Measurements from ENCODE around the gene ELL2.

ELL2 gene

GRCh38 chr5:95984287-95984938 lies 22.8 kb upstream of the ELL2 start:
- Histone ChIP-seq H3K27ac (no peak overlapping the region), H3K4me3 (no peak overlapping the region)
- TF ChIP-seq CTCF (IDR thresholded peaks at IDR 0.05): no peak
- DNase-seq (ENCODE audit: low spot score): no peak

- TF ChIP-seq CTCF (IDR thresholded peaks at IDR 0.05): no peak
- H3K27ac ChIP-seq: no peak overlapping the region
- H3K4me3 ChIP-seq: no peak overlapping the region
These were observed 21.9 kb upstream of the ELL2 start for GRCh38 chr5:95983509-95983908.

GRCh38 chr5:95983080-95983479 lies 21.4 kb upstream of the ELL2 start:
- Histone ChIP-seq H3K27ac (no peak overlapping the region), H3K4me3 (no peak overlapping the region)
- DNase-seq (ENCODE audit: low spot score): no peak
- TF ChIP-seq CTCF (IDR thresholded peaks at IDR 0.05): no peak

More at GRCh38 chr5:95983509-95983908, 21.9 kb upstream of the ELL2 start:
- DNase-seq (ENCODE audit: low spot score): no peak

GRCh38 chr5:95976606-95977005 lies 15.0 kb upstream of the ELL2 start:
- H3K27ac ChIP-seq: no peak overlapping the region
- TF ChIP-seq CTCF (IDR thresholded peaks at IDR 0.05): no peak
- H3K4me3 ChIP-seq: no peak overlapping the region
- no peak for DNase-seq (ENCODE audit: low spot score)

GRCh38 chr5:95975703-95976102 lies 14.1 kb upstream of the ELL2 start:
- no peak overlapping the region for H3K27ac ChIP-seq
- TF ChIP-seq CTCF (IDR thresholded peaks at IDR 0.05): no peak

GRCh38 chr5:95973793-95974325 lies 12.2 kb upstream of the ELL2 start:
- TF ChIP-seq CTCF (IDR thresholded peaks at IDR 0.05): no peak
- Histone ChIP-seq H3K4me3 (no peak overlapping the region), H3K27ac (no peak overlapping the region)
- no peak for DNase-seq (ENCODE audit: low spot score)

More at GRCh38 chr5:95975703-95976102, 14.1 kb upstream of the ELL2 start:
- no peak overlapping the region for H3K4me3 ChIP-seq
- no peak for DNase-seq (ENCODE audit: low spot score)

- no peak for TF ChIP-seq CTCF (IDR thresholded peaks at IDR 0.05)
- H3K27ac ChIP-seq: no peak overlapping the region
- no peak overlapping the region for H3K4me3 ChIP-seq
- DNase-seq (ENCODE audit: low spot score): no peak
These were observed 10.5 kb upstream of the ELL2 start for GRCh38 chr5:95972196-95972595.

Measured in coronary artery (tissue), 2 donors.